SKM-1 (cell line): ENCODE results near the gene PRSS21.

Experiments used
- DNase-seq: peaks from one replicate; lab custom pipeline; 2025; ENCODE audit not compliant: unreplicated experiment; lab: John Stamatoyannopoulos, UW

PRSS21 gene, protein sequence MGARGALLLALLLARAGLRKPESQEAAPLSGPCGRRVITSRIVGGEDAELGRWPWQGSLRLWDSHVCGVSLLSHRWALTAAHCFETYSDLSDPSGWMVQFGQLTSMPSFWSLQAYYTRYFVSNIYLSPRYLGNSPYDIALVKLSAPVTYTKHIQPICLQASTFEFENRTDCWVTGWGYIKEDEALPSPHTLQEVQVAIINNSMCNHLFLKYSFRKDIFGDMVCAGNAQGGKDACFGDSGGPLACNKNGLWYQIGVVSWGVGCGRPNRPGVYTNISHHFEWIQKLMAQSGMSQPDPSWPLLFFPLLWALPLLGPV

DNA sequence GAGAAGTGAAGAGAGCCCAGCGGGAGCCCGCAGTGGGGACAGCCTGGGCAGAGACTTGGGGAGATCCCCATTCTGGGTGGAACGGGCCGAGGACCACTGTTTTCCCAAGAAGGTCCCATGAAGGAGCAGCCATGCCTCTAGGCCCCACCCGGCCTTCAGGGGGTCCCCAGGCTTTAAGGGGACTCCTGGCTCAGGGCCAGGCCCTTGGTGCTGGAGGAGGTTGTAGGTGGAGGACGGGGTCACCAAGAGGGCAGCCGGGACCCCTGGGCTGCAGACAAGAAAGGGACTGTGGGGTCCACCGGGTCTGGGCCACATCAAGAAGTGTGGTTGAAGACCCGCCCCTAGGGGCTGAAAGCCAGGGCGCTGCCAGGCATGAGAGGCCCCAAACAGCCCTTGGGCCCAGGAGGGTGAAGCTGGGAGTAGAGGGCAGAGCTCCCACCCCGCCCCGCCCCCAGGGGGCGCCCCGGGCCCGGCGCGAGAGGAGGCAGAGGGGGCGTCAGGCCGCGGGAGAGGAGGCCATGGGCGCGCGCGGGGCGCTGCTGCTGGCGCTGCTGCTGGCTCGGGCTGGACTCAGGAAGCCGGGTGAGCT, at the start of gene PRSS21:
TSS of gene PRSS21 (plus strand) at position 487 of the 589 bp plus-strand sequence. CDS start at position 519, 32 bp downstream.
- peak; percentile 22 for DNase-seq

DNA sequence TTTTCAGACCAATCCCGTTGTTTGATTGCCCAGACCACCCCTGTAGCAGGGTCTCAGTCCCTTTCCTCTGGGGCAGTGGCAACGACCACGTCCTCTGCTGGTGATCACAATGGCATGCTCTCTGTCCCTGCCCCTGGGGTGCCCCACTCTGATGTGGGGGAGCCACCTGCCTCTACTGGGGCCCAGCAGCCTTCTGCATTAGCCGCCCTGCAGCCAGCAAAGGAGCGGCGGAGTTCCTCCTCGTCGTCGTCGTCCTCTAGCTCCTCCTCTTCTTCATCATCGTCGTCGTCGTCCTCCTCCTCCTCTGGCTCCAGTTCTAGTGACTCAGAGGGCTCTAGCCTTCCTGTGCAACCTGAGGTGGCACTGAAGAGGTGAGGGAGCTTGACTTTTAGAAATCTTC, 49.1 kb upstream of the PRSS21 start:
- DNase-seq = no peak

DNA sequence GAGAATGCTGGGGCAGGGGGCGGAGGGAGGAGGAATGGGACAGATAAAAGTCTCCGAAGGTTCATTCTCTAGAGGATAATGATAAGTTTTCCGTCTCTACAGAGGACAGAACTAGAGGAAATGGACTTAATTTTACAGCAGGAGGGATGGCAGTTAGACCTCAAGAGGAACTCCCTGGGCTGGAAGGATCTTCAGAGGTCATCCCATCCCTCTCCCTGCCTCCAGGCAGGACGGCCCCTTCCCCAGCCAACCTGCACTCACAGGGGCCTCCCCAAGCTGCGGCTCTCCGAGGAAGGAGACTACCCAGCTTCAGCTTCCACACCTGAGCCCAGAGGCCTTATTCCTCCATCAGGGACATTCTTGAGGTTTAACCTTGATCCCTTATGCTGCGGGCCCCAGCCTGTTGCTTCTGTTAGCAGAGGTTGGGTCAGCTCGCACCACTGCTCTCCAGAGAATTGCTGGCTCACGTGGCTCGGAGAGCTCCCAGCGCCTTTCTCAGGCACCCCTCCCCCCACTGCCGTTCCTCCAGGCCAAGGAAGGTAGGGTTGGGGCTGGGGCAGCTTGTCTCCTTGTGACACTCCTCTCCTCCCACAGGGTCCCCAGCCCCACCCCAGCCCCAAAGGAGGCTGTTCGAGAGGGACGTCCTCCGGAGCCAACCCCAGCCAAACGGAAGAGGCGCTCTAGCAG, 48.5 kb upstream of the PRSS21 start:
- no peak for DNase-seq

DNA sequence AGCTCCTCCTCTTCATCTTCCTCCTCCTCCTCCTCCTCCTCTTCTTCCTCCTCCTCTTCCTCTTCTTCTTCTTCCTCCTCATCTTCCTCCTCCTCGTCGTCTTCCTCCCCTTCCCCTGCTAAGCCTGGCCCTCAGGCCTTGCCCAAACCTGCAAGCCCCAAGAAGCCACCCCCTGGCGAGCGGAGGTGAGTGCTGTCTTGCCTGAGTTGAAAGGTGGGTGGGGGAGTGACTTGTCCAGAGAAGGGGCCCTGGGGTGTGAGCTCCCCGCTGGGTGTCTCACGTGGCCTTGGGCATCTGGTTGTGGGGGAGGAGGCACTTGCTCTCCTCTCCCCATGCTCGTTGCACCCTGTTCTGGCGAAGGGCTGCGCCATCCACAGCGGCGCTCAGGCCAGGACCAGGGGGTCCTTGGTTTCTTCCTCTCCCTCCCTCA, 47.9 kb upstream of the PRSS21 start:
- DNase-seq = no peak

DNA sequence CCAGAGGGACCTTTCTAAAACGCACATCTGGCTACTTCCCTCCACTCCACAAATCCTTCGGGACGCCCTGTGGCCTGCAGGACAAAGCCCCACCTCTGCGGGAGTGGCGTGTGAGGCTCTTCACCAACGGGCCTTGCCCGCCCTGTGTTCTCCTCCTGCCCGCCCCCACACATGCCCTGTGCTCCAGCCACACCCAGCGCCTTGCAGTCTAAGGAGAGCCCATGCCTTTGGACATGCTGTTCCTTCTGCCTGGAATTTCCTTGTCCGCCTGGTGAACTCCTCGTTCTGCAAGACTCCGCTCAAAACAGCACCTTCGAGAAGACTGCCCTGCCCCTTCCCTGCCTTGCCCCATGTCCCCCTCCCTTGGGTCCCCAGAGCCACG, 47.4 kb upstream of the PRSS21 start:
- no peak for DNase-seq

DNA sequence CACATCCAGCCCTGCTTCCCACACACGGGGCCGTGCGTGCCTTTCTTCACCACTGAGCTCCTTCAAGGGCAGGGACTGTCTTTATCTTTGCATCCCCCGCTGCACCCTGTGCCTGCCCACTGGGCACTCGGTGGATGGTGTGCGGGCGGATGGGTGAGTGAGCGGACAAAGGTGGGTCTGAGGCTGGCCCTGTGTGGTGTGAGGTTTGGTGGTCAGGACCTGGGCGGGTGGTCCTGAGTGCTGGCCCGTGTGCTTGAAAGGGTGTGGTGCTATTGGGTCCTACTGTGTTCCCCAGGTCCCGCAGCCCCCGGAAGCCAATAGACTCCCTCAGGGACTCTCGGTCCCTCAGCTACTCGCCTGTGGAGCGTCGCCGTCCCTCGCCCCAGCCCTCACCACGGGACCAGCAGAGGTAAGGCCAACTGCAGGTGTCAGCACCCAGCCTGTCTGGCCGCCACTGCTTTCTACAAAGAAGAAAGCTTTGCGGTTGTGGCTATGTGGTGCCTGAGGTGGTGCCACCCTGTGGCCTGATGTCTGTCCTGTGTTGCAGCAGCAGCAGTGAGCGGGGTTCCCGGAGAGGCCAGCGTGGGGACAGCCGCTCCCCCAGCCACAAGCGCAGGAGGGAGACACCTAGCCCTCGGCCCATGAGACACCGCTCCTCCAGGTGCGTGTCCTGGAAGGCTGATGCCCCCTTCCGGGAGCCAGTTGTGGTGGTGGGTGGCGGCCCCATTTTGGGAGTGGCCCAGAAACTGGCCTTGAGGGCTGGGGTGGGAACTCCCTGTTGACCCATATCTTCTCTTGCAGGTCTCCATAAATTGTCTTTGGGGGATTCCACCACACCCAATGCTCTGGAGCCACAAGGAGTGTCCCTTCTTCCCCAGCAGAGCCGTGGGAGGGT, 46.7 kb upstream of the PRSS21 start:
- DNase-seq = no peak

DNA sequence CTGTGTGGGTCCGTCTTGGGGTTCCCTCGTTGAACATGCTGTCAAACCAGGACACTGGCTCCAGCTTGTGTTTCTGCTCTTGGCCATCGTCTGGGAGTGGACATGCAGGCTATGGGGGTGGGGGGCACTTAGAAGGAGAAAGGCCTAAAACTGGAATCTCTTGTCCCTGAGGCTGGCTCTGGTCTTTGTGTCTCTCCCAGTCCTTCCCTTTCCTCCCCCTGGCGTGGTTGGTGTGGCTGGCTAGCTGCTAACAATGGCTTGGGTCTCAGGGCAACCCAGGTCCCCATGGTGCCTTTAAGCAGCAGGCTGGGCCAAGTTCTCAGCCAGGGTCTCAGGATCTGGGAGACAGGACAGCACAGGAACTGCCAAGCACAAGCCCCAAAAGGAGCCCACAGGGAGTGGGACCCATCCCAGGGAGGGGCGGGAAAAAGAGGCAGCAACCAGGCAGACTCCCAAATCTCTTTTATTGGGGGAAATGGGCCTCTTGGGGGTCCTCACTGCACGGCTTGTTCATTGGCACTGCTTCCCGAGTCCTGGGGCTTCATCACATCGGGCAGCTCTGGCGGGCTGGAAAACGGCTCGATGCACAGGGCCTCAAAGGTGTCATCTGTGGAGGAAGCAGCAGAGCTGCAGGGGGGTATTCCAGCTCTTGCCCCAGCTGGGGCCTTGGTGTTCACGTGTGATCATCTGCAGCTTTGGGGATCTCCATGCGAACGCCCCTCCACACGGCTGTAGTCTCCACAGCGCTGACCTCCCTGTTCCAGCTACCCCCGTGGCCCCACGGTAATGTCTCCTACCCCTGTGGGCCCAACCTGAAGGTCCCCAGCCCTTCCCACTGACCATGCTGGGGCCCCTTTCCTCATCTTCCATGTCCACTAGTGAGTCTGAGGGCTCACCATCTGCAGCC, 45.3 kb upstream of the PRSS21 start:
- DNase-seq = no peak

DNA sequence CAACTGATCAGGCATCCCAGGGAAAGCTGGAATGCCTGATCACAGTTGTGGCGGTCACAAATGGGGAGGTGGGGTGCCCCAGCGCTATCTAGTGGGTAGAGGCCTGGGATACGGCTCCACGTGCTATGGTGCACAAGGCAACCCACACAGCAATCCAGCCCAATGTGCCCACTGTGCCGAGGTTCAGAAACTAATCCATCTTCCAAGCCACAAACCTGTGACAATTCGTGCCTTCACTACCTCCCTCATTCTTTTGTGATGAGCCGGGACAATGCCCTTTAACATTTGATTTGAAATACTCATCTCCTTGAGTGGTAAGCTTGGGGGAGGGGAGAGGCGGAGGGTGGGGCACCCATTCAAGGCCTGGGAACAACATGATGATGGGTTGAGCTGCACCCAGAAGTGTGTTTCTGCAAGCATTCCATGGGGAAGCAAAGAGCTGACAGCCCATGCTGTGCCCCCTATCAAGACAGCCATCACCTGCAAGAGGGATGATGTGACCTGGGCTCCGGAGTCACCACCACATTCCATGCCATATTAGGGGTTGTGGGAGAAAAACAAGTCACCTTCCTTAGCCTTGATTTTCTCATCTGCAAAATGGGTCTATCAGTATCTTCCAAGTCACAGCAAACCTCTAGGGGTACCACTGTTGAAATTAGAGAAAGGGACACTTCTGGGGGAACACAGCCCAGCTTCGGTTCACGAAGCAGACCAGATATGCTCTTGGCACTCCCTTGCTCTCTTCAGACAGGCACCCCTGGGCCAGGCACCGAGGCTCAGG, 43.7 kb upstream of the PRSS21 start:
- DNase-seq = no peak

DNA sequence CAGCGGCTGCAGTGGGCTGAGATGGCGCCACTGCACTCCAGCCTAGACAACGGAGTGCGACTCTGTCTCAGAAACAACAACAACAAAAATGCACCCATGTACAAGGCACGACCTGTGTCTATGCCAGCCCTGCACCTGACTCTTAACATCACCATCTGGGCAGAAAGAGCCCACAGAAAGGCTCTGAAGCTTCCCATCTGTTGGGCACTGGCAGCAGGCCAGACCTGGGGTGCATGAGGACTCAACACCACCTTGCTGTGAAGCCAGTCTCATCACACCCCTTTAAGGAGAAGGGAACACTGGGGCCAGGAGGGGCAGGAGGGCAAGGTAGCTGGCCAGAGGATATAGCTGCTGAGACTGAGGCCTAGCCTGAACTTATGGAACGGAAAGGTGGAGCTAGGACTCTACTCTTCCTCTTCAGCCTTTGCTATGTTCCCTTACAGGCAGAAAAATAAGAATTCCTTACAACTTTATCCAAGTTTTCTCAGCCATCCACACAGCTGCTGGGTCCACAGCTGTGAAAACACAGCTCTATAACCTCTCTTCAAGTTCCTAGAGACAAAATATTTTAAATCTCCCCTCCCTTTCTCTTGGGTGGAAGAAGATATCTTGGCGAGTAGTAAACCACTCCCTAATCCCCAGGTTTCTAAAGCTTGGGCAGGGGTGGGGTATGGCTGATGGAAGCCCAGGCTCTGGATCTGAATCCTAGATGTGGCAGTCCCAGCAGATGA, 42.7 kb upstream of the PRSS21 start:
- no peak for DNase-seq

DNA sequence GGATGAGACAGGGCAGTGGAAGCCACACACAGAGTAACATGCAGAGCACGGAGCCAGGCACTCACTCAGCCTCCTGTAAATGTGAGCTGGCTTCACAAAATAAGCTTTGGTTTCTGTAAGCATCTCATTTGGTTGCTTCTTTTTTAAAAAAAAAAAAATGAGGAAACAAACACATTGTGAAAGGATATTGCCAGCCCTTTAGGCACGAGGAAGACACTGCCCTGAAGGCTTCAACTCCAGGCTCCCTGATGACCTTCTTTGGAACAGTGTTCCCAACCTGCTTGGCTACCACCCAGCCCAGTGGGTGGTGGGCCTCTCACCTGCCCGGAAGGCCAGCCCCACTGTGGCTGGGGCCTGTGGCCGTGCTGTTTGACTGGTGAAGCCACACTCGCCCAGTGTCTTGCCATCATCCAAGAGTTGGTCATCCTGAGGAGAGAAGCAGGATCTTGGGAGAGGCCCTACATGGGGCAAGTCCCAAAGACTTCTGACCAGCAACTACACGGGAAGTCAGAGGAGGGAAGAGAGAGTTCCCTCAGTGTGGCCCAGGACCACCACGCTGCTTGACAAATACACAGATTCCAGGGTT, 41.8 kb upstream of the PRSS21 start:
- no peak for DNase-seq

DNA sequence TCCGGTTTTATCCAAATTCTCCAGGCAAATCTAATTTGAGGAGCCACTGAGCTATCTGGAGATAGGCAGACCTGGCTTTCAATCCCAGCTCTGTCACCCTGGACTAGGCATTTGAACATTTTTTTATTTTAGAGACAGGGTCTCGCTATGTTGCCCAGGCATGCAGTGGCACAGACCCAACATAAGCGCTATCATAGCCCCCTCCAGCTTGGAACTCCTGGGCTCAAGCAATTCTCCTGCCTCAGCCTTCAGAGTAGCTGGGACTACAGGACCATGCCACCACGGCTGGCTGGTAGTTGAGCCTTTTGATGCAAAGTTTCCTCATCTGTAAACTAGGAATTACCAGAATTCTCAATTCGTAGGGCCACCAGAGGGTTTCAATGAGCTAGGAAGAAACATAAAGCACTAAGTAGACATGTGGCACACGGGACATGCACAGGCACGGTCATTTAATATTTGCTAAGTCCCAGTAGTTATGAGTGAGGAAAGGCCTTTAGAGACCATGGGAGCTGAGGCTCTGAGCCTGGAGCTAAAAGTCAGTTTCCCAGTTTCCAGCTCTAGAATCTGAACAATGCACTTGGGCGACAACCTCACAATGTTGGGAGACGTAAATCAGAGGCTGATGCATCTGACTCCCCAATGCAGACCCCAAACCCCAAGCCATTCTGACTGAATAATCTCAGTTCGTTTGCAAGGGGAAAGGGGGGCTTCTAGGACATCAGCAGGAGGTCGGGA, 41.1 kb upstream of the PRSS21 start:
- DNase-seq = no peak

DNA sequence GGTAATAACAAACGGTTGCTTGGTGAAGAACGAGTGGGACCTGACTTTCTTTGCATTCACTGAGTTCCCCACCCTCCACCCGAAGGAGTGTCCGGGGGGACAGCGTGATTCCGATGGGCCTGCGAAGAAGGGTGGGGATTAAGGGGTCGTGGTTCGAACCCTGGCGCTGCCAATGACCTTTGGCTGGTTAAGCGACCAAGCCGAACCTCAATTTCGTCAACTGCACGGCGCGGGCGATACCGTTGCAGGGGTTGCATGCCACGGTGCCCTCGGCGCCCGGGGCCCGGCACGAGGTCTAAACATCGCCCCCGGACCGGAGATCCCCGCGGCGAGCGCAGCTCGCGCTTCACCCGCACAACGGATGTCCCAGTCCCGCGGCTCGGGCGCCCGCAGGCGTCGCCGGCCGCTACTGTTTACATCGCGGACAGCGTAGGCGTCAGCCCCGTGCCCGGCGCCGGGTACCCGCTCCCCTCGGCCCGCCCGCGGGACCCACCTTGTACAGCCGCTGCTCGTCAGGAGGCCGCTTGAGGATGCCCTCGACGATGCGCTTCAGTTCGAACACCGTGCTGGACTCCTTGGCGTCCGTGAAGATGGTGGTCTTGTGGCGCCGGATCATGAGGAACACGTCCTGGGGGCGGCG, 40.4 kb upstream of the PRSS21 start:
- DNase-seq = no peak

DNA sequence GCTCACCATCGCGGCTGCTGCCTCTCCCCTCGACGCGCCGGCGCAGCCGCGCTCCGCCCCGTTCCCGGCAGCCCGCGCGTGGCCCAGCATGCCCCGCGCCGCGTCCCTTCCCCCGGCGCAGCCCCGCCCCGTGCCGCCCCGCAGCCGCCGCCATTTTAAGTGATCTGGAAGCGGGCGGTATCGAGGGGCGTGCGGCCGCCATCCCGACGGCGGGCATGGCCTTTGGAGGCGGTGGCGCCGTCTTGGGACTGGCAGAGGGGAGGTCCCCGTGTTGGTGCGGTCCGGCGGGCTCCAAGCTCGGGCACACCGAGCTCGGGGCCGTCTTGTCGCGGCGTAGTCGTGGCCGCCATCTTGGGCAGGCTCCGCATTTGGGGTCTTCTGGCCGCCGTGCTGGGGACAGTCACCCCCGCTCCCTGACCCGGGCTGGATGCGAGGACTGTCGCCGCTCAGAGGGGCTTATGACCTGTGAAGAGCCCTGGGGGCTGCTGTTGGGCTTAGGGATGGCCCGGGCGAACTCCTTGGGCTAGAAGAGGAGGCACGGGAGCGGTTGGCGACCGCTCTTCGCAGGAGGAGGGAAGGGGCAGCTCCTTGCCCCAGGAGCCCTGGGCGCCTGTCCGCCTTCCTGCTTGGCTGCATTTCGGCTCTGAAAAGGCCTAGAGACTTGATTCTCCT, 39.7 kb upstream of the PRSS21 start, which contains the start of gene ELOB:
TSS of gene ELOB (minus strand) at position 50 of the 672 bp plus-strand sequence. CDS start at position 9, 41 bp downstream.
- DNase-seq = peak; percentile 54

DNA sequence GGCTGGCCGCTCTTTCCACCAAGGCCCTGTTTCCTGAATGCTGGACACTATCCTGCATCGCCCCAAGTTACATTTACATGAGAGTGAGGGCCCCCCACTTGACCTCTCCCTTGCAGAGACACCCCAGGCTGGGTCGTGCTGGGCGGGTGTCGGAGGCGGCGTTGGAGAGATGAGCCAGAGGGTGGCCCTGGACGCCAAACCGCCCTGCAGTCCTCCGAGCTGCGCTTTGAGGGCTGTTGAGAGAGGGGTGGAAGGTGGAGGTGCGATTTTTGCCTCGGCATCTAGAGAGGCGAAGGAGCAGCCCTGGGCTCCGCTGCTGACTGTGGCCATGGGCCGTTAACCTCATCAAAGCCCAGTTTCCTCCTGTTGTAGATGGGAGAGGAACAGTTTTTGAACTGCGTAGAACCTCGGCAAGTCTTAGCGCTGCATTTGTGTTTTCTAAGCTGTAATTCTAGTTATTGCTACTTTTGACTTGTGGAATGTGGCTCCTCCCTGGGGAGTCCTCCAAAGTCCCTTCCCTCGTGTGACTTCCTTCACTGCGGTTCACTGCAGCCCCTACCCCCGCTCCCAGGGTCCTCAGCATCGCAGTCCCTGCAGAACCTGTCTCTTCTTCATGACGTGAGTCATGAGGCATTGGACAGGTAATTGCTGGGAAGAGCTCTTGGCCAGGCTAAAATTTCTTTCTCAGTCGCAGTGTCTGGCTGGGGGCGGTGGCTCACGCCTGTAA, 39.0 kb upstream of the PRSS21 start:
- no peak for DNase-seq

DNA sequence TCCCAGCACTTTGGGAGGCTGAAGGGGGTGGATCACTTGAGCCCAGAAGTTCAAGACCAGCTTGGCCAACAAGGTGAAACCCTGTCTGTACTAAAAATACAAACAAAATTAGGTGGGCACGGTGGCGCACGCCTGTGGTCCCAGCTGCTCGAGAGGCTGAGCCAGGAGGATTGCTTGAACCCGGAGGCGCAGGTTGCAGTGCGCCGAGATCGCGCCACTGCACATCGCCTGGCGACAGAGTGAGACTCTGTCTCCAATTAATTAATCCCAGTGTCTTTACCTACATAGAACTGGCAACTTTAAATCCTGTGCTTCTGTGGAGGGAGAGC, 38.4 kb upstream of the PRSS21 start:
- no peak for DNase-seq
